ENCODE data around the gene CUBN. TPM values are rescaled to one million over a fixed set of nuclear protein-coding genes. Genes with fewer than 3 reads are reported as not detected.

The CUBN gene
- total RNA-seq, 1 experiment from 2014 or later: 0.07 TPM

- H3K4me2 ChIP-seq: no peak overlapping the region
- no peaks in the 10 kb centered on the region for H4K20me1 ChIP-seq (ENCODE audit: insufficient read depth)
- H3K79me2 ChIP-seq (ENCODE audit: low read depth): no peaks in the 10 kb centered on the region
- H3K9me2 ChIP-seq (ENCODE audit: insufficient read depth): no peaks in the 10 kb centered on the region
- no peaks in the 10 kb centered on the region for H3K9me3 ChIP-seq (ENCODE audit: insufficient read depth, low read depth)
- H3K27me3 ChIP-seq (ENCODE audit: insufficient read depth, low read depth): no peaks in the 10 kb centered on the region
- H3F3A ChIP-seq (ENCODE audit: insufficient read depth, low read depth): no peaks in the 10 kb centered on the region
- H3K4me3 ChIP-seq: no peak overlapping the region
- H2AFZ ChIP-seq: no peak overlapping the region
- ChIA-PET CTCF (no interaction called here), POLR2A (ENCODE audit: unreplicated experiment) (no interaction called here)
- H3K27ac ChIP-seq: no peak overlapping the region
- H3K4me1 ChIP-seq (replicated peaks; ENCODE audit: insufficient read depth): no peaks in the 10 kb centered on the region
- no peaks in the 10 kb centered on the region for H3K36me3 ChIP-seq (ENCODE audit: low read depth)
- no peak for DNase-seq
- TF ChIP-seq EZH2 (IDR thresholded peaks at IDR 0.05; ENCODE audit: low read depth): no peak
- no peak for TF ChIP-seq CTCF (conservative IDR thresholded peaks at IDR 0.05)
- BruUV-seq (replicated peaks): no TSS peak
- intact Hi-C loops (cut with micrococcal nuclease; ENCODE audit: unreplicated experiment): no loop called here
Observed at GRCh38 chr10:17109046-17109445, 20.6 kb downstream of the CUBN start.

GRCh38 chr10:17106991-17107390 is 22.6 kb downstream of the CUBN start:
- ChIA-PET CTCF (no interaction called here), POLR2A (ENCODE audit: unreplicated experiment) (no interaction called here)
- BruUV-seq (replicated peaks): no TSS peak
- TF ChIP-seq EZH2 (IDR thresholded peaks at IDR 0.05; ENCODE audit: low read depth): no peak
- no peak for TF ChIP-seq CTCF (conservative IDR thresholded peaks at IDR 0.05)
- no peaks in the 10 kb centered on the region for H3F3A ChIP-seq (ENCODE audit: insufficient read depth, low read depth)
- no peak overlapping the region for H3K4me3 ChIP-seq
- no peak overlapping the region for H3K27ac ChIP-seq
- no peaks in the 10 kb centered on the region for H3K9me2 ChIP-seq (ENCODE audit: insufficient read depth)
- H3K4me1 ChIP-seq (replicated peaks; ENCODE audit: insufficient read depth): no peaks in the 10 kb centered on the region
- no peaks in the 10 kb centered on the region for H3K27me3 ChIP-seq (ENCODE audit: insufficient read depth, low read depth)
- H3K9me3 ChIP-seq (ENCODE audit: insufficient read depth, low read depth): no peaks in the 10 kb centered on the region
- no peak overlapping the region for H2AFZ ChIP-seq
- DNase-seq: no peak
- no peaks in the 10 kb centered on the region for H3K36me3 ChIP-seq (ENCODE audit: low read depth)
- H3K4me2 ChIP-seq: no peak overlapping the region
- intact Hi-C loops (cut with micrococcal nuclease; ENCODE audit: unreplicated experiment): no loop called here
- no peaks in the 10 kb centered on the region for H3K79me2 ChIP-seq (ENCODE audit: low read depth)
- H4K20me1 ChIP-seq (ENCODE audit: insufficient read depth): no peaks in the 10 kb centered on the region

GRCh38 chr10:17101910-17102266 is 27.7 kb downstream of the CUBN start:
- CTCF ChIA-PET: no interaction called here
- H4K20me1 ChIP-seq (ENCODE audit: insufficient read depth): no peaks in the 10 kb centered on the region
- no peaks in the 10 kb centered on the region for H3K9me3 ChIP-seq (ENCODE audit: insufficient read depth, low read depth)
- no peaks in the 10 kb centered on the region for H3F3A ChIP-seq (ENCODE audit: insufficient read depth, low read depth)
- no peaks in the 10 kb centered on the region for H3K9me2 ChIP-seq (ENCODE audit: insufficient read depth)
- POLR2A ChIA-PET (ENCODE audit: unreplicated experiment): interaction anchor here (0.6 kb wide), 1 partner anchor 14 kb away, joined by 6 read pairs; no protein-coding TSS in a partner anchor
- H3K27me3 ChIP-seq (ENCODE audit: insufficient read depth, low read depth): no peaks in the 10 kb centered on the region
- intact Hi-C loops (cut with micrococcal nuclease; ENCODE audit: unreplicated experiment): loop anchor here (2.0 kb wide), 1 partner anchor 79 kb away; no protein-coding TSS in a partner anchor
- DNase-seq: no peak
- no peak overlapping the region for H3K27ac ChIP-seq
- no peak overlapping the region for H2AFZ ChIP-seq
- no peaks in the 10 kb centered on the region for H3K4me1 ChIP-seq (replicated peaks; ENCODE audit: insufficient read depth)
- TF ChIP-seq EZH2 (IDR thresholded peaks at IDR 0.05; ENCODE audit: low read depth) (no peak), CTCF (conservative IDR thresholded peaks at IDR 0.05) (no peak)
- no TSS peak for BruUV-seq (replicated peaks)
- no peak overlapping the region for H3K4me3 ChIP-seq
- no peaks in the 10 kb centered on the region for H3K36me3 ChIP-seq (ENCODE audit: low read depth)
- H3K79me2 ChIP-seq (ENCODE audit: low read depth): no peaks in the 10 kb centered on the region
- H3K4me2 ChIP-seq: no peak overlapping the region
